HG02798 (cell line): ENCODE measurements around the gene CDA.
"Not testable (repeated sequence)": the region's sequence is repeated elsewhere in the genome, so short reads cannot be mapped to it uniquely, and the experiment has no call there.

Source experiments
- ATAC-seq: cut with Tn5 transposase; IDR thresholded peaks from one replicate; pipeline ENCODE4 v1.9.1; 2021; ENCODE audit warnings: mild to moderate bottlenecking; ENCODE audit not compliant: unreplicated experiment, poor library complexity

The CDA gene

DNA sequence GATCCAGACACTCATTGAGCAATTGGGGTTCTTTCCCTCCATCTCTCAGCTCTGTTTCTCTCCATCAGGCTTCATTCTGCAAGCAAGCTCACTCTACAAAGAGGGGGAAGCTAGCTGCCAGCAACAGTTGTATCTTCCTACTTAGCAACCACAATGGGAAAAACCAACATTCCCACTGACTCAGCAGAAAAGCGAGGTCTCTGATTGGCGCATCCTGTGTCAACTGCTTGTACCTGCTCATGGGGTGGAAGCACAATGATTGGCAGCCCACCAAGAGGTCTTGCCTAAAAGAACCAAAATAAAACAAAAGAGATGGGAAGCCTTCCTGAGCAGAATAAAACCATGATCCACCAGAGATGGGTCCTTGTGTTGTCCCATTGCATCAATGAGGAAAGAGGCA, 4.0 kb upstream of the CDA start:
- no peak for ATAC-seq

DNA sequence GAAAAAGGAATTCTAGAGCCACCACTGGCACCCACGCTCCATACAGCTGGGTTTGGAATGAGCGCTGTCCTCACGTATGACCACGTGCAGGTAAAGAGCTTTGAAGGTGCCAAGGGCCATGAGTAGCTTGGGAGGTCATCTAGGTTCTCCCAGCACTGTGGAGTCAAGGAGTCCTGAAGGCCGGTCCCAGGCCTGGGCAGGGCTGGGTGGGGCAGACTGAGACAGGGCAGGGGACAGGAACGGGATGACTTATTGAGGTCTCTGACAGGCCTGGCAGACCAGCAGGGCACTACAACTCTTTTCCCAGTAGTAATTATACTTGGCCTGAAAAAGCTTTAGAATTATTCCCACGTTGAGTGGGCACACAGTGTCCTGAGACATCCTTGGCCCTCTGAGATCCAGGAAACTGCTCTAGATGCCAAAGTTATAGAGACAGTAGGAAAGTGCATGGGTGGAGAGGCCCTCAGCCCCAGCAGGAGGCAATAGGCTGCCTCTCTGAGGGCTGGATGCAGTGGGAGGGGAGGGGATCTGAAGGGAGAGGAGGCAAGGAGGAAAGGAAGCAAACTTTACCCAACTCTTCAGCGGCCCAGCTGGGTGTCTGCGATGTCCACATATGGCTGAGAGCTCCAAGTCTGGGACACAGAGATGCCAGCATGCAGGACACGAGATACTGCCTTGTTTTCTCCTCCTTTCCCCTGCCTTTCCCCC, 1.8 kb upstream of the CDA start:
- ATAC-seq = no peak

DNA sequence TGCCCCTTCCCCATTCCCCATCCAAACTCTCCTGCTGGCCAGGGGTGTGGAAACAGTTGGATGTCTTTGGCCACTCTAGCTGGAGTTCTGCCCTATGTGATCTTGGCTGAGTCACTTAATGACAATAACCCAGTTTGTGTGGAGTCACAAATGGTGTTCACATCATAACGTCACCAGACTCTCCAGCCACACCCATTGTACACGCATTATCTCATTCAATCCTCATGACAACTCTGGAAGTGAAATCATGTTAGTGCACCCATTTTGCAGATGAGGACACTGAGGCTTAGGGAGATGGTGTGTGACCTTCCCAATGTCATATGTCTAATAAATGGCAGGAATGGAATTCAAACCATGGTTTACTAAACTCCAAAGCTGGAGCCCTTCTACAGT, 1.2 kb upstream of the CDA start:
- ATAC-seq = no peak

DNA sequence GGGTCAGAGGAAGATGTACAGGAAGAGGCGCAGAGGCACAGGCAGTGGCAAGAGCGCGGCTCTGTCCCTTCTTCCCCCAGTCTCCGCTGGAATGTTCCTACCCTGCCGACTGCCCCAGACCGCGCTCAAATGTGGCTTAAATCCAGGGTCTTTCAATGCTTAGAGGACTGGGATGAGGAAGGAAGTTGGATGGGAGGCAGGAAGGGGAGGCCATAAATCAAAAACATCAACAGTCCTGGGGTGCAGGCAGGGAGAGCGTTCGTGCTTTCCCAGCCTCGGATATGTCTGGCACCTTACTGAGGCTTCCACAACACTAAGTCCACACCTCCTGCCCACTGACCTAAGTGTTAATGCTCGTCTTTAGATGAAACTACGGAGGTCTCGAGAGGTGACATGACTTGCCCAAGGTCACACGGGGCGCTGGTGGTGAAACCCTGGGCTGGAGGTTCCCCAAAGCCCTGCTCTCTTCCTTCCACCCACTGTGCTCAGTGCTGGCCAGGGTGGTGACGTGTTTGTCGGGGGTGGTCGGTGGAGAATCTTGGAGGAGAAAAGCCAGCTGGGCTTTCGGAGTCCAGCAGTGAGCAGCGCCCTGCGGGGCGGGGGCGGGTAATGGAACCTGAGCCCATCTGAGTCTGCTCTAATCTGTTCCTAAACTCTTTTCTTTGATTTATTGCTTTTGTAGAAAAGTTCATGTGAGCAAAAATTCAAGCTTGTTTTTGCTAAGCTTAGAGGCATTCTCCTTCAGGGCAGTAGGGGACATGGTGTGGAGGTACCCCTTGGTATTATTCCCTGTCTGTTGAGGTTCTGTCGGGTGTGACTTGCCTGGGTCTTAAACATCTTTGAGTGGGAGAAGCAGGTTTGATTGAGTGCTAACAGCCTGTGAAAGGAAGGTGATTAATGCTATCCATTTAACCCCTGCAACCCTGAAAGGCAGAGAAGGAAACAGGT, 708 bp downstream of the CDA start:
- no peak for ATAC-seq

DNA sequence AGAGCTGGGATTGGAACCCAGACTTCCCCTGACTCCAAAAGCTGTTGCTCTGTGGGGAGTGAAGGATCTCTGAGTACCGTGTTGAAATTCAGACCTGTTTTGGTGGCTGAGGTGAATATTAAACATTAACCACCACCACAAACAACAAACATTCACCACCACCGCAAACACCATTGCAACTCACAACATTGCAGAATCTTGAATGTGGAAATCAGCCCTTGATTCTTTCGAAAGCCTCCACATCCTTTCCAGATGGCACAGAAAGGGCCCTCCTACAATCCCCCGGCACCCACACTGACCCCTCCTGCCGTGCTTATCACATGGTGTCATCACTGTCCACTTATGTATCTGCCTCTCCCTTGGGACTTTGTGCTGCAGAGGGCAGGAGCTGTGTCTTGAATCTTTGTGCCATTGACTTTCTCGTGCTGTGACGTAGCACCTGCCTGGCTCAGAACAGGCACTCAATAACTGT, 1.4 kb downstream of the CDA start:
- no peak for ATAC-seq

DNA sequence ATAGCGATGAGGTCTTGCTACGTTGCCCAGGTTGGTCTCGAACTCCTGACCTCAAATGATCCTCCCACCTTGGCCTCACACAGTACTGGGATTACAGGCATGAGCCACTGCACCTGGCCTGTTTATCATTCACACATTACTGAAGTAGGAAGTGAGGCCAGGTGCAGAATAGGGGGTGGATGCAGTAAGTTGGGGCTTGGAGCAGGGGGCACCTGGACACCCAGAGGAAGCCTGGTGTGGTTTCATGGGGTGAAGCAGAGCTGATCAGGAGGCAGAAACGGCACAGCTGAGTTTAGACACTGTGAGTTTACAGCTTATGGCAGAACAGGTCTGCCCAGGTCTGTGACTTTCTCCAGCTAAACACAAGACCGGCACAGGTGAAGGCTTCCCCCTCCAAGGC, 4.9 kb downstream of the CDA start:
- no peak for ATAC-seq

- no peak for ATAC-seq
Observed at GRCh38 chr1:20594746-20595145, 5.8 kb downstream of the CDA start.

- no peak for ATAC-seq
Observed at GRCh38 chr1:20596106-20596505, 7.2 kb downstream of the CDA start.

- ATAC-seq = no peak
Observed at GRCh38 chr1:20597650-20598049, 8.8 kb downstream of the CDA start.

DNA sequence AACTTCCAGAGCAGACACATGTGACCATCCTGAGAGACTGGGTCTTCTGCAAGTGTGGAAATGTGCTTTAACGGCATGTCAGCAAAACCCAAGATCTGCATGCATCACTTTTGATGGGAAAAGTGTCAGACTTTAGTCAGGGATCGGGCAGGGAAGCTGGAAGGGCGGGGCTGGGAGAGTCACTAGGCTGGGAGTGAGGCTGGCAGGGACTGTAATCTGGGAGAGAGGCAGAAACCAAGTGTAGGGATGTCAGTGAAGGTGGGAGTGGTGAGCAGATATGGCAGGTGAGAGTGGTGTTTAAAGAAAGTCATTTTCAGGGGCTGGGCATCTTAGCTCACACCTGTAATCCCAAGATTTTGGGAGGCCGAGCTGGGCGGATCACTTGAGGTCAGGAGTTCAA, 11.3 kb downstream of the CDA start:
- ATAC-seq = no peak

- ATAC-seq = no peak
Observed at GRCh38 chr1:20601129-20601825, 12.4 kb downstream of the CDA start.

GRCh38 chr1:20602851-20603450, 14.1 kb downstream of the CDA start:
- no peak for ATAC-seq

DNA sequence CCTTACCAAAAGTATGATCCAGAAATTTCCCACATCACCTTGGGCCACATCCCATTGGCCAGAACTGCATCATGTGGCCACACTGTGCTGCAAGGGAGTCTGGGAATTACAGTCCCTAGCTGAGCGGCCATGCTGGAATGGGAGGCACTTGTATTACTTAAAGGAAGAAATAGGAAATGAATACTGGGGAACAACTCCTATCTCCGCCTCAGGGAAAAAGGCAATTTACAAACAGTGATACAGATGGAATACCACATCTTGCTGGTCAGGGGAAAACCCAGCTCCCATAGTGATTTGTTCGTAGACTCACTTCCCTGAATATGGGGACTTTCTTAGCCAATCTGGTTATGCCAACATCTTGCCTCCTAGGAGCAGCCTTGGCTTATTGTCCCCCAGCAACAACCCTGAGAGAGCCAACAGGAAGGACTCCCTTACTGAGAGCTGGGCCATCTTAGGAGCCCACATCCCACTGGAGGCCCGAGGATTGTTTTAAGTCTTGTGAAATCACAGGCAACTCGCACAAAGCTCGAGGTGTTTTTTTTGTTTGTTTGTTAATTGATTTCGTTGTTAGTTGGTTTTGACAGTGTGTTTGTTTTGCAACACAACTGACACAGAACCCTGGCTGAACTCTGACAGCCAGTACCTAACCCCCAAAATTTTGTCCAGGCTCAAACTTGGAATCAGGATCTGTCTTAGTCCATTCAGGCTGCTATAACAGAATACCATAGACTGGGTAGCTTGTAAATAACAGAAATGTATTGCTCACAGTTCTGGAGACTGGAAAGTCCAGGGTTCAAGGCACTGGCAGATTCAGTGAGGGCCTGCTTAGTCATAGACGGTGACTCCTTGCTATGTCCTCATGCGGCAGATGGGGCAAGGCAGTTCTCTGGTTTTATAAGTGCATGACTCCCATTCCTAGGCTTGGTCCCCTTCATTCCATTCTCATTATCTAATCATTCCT, 14.9 kb downstream of the CDA start:
- no peak for ATAC-seq

GRCh38 chr1:20604678-20605077, 15.8 kb downstream of the CDA start:
- ATAC-seq = no peak

DNA sequence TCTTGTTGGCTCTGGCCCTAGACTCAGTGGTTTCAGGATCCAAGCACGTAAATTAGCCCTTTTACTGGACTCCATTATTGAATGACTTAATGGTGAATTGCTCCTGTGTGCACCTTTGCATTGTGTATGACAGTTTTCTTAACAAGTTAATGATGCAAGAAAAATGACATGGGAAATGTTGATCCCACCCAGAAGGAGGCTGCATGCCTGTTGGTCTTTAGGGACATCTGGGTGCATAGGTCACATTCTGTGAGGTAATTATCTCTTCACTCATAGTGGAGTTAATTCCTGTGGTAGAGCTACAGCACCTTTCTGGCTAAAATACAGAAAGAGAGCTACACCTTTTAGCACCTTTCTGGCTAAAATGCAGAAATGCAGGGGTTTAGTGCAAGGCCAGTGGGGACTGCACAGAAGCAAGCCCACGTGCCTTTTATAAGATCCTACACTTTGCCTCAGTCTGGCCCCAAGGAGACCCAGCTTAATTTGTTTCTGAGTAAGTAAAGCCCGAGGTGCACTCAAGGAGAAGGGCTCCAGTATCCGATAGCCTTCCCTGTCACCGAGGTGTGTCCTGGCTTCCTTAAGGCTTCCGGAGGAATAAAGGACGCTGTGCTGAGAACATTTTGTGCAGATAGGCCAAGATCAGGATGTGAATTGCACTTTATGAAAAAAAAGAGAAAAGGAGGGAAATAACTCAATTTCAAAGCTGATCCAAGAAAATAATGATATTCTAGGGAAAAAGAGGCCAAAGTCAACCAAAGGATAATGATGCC, 18.1 kb downstream of the CDA start:
- not testable (repeated sequence) for ATAC-seq

GRCh38 chr1:20609541-20609940, 20.6 kb downstream of the CDA start:
- ATAC-seq = no peak

DNA sequence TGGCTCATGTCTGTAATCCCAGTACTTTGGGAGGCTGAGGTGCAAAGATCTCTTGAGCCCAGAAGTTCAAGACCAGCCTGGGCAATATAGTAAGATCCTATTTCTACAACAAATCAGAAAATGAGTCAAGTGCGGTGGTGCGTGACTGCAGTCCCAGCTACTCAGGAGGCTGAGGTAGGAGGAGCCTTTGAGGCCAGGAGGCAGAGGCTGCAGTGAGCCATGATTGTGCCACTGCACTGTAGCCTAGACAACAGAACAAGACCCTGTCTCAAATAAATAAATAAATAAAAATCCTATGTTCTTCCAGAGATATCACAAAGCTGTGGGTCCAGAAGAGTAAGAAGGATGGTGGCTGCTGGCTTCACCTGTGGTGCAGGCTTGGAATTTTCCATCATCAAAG, 22.1 kb downstream of the CDA start:
- ATAC-seq = no peak

DNA sequence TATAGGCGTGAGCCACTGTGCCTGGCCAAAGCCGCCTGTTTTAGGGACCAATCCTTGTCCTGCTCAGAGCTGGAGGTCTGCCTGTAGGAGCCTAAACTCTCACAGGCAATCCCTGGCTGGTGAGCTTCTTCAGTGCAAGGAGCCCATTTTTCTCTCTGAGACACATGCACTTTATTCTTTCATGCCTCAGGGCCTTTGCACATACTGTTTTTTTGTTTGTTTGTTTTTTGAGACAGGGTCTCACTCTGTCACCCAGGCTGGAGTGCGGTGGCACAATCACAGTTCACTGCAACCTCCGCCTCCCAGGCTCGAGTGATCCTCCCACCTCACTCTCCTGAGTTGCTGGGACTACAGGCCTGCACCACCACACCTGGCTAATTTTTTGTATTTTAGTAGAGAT, 22.8 kb downstream of the CDA start:
- no peak for ATAC-seq
